Measurements from ENCODE around the gene KCNH1. TPM values are rescaled to one million over a fixed set of nuclear protein-coding genes. Genes with fewer than 3 reads are reported as not detected.

The KCNH1 gene
- total RNA-seq, 1 donor from 2014 or later = 0.10 TPM

DNA sequence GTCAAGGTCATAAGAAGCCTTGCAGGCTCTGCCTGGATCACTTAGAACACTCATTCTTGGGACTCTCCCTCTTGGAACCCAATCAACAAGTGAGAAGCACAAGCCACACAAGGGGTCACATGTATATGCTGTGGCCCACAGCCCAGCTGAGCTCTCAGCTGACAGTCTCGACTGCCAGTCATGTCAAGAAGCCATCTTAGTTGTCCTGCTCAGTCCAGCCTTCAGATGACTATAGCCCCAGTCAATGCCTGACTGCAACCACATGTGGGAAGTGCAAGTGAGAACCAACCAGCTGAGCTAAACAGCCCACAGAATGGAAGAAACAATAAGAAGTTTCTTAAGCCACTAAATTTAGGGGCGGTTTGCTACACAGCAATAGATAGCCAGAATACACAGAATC lies 356.0 kb downstream of the KCNH1 start:
- DNase-seq (ENCODE audit: low spot score) = no peak
- Mint-ChIP-seq H3K27me3 (ENCODE audit: unreplicated experiment) (peaks cover 1% of the 10 kb centered on the region), H3K27ac (ENCODE audit: unreplicated experiment) (no peak overlapping the region), H3K4me3 (ENCODE audit: unreplicated experiment) (no peak overlapping the region), H3K4me1 (ENCODE audit: unreplicated experiment) (no peaks in the 10 kb centered on the region), H3K36me3 (ENCODE audit: low read depth, unreplicated experiment) (no peaks in the 10 kb centered on the region), H3K9me3 (ENCODE audit: unreplicated experiment) (no peaks in the 10 kb centered on the region)
- TF ChIP-seq CTCF (IDR thresholded peaks at IDR 0.05; ENCODE audit: unreplicated experiment) = no peak

DNA sequence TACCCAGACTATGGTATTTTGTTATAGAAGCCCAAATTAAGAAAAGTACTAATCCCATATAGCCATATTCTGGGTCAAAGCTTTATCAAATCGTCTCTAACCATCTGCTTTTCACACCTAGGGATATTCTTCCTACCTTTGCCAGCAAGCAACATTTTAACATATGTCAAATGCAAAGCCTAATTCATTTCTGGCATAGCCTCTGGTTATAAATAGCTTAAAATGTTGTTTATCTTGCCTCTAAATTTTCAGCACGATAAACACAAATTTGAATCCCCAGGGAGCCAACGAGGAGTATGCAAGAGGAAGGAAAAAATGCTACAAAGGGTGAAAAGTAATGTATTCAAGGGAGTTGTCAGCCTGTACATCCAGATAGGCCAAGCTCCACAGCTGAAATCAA lies 357.2 kb downstream of the KCNH1 start:
- peaks cover 5% of the 10 kb centered on the region for H3K4me1 Mint-ChIP-seq (ENCODE audit: unreplicated experiment)
- no peak for TF ChIP-seq CTCF (IDR thresholded peaks at IDR 0.05; ENCODE audit: unreplicated experiment)
- H3K36me3 Mint-ChIP-seq (ENCODE audit: low read depth, unreplicated experiment) = no peaks in the 10 kb centered on the region
- no peak overlapping the region for H3K27ac Mint-ChIP-seq (ENCODE audit: unreplicated experiment)
- no peaks in the 10 kb centered on the region for H3K9me3 Mint-ChIP-seq (ENCODE audit: unreplicated experiment)
- no peak for DNase-seq (ENCODE audit: low spot score)
- peaks cover 1% of the 10 kb centered on the region for H3K27me3 Mint-ChIP-seq (ENCODE audit: unreplicated experiment)
- H3K4me3 Mint-ChIP-seq (ENCODE audit: unreplicated experiment) = no peak overlapping the region

GRCh38 chr1:210775289-210775688 lies 358.7 kb downstream of the KCNH1 start:
- Mint-ChIP-seq H3K9me3 (ENCODE audit: unreplicated experiment) (no peaks in the 10 kb centered on the region), H3K4me1 (ENCODE audit: unreplicated experiment) (peaks cover 13% of the 10 kb centered on the region), H3K36me3 (ENCODE audit: low read depth, unreplicated experiment) (no peaks in the 10 kb centered on the region), H3K27ac (ENCODE audit: unreplicated experiment) (no peak overlapping the region), H3K4me3 (ENCODE audit: unreplicated experiment) (no peak overlapping the region), H3K27me3 (ENCODE audit: unreplicated experiment) (peaks cover 1% of the 10 kb centered on the region)
- TF ChIP-seq CTCF (IDR thresholded peaks at IDR 0.05; ENCODE audit: unreplicated experiment) = no peak
- DNase-seq (ENCODE audit: low spot score) = no peak

DNA sequence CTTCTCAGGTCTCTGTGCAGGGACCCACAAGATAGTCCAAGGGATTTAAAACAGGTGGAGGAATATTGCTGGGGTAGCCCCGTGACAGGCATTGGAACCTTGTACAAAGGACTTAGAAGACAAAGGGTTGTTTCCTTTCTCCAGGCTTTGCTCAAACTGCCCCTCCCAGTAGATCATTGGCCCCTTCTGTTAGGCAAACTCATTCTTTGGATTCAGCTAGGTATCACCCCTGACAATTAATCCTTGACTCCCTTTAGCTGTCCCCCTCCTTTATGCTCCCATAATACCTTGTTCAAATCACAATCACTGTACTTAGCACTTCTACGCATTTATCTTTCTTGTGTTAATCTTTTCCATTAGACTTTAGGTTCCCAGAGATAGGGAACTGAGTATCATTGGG lies 360.5 kb downstream of the KCNH1 start:
- H3K9me3 Mint-ChIP-seq (ENCODE audit: unreplicated experiment) = no peaks in the 10 kb centered on the region
- no peak overlapping the region for H3K4me3 Mint-ChIP-seq (ENCODE audit: unreplicated experiment)
- no peak overlapping the region for H3K27ac Mint-ChIP-seq (ENCODE audit: unreplicated experiment)

DNA sequence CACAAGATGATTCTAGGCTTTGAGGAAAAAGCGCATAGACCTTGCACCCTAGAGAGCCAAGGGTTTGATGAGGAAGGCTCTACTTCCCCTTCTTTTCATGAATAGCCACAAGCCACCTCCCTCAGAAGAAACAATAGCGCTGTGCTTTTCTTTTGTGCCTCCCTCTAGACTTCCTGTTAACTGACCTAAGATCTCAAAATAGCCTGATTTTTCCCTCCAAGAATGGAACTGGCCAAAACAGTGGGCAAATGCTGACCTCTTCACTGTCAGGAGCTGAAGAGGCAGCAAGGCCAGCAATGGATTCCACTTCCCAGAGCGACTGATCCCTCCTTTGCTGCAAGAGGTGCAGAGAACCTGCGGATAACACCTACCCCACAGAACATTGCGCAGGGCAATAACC lies 362.8 kb downstream of the KCNH1 start:
- Mint-ChIP-seq H3K36me3 (ENCODE audit: low read depth, unreplicated experiment) (no peaks in the 10 kb centered on the region), H3K27me3 (ENCODE audit: unreplicated experiment) (peaks cover 1% of the 10 kb centered on the region), H3K4me1 (ENCODE audit: unreplicated experiment) (peaks cover 13% of the 10 kb centered on the region), H3K9me3 (ENCODE audit: unreplicated experiment) (no peaks in the 10 kb centered on the region), H3K4me3 (ENCODE audit: unreplicated experiment) (no peak overlapping the region), H3K27ac (ENCODE audit: unreplicated experiment) (no peak overlapping the region)
- no peak for DNase-seq (ENCODE audit: low spot score)
- TF ChIP-seq CTCF (IDR thresholded peaks at IDR 0.05; ENCODE audit: unreplicated experiment) = no peak

More for the DNA sequence above, 360.5 kb downstream of the KCNH1 start:
- H3K4me1 Mint-ChIP-seq (ENCODE audit: unreplicated experiment) = peaks cover 13% of the 10 kb centered on the region
- TF ChIP-seq CTCF (IDR thresholded peaks at IDR 0.05; ENCODE audit: unreplicated experiment) = no peak
- DNase-seq (ENCODE audit: low spot score) = no peak
- peaks cover 1% of the 10 kb centered on the region for H3K27me3 Mint-ChIP-seq (ENCODE audit: unreplicated experiment)
- H3K36me3 Mint-ChIP-seq (ENCODE audit: low read depth, unreplicated experiment) = no peaks in the 10 kb centered on the region

Measured in endothelial cell (in vitro differentiated cells).